ENCODE results near the gene UBE2F.

UBE2F gene

DNA sequence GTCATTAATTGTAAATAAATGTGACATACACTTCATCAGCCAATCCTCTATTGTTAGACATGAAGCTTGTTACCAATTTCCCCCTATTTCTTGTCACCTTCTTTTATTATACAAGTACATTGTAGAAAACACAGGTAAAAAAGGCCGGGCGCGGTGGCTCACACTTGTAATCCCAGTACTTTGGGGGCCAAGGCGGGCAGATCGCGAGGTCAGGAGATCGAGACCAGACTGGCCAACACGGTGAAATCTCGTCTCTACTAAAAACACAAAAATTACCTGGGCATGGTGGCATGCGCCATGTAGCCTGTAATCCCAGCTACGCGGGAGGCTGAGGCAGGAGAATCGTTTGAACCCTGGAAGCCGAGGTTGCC lies 42.7 kb upstream of the UBE2F start:
- TF ChIP-seq TSHZ2 (CRISPR knock-in tag; IDR thresholded peaks at IDR 0.05) = no peak
- no peak for ATAC-seq

GRCh38 chr2:237927135-237927534 lies 39.7 kb upstream of the UBE2F start:
- TF ChIP-seq ZFP3 (CRISPR knock-in tag; IDR thresholded peaks at IDR 0.05) (peak; percentile 88), GLIS3 (CRISPR knock-in tag; IDR thresholded peaks at IDR 0.05) (no peak)
- no peak for ATAC-seq

- no peak for TF ChIP-seq ZFP3 (CRISPR knock-in tag; IDR thresholded peaks at IDR 0.05)
- TF ChIP-seq GLIS3 (CRISPR knock-in tag; IDR thresholded peaks at IDR 0.05) = no peak
- no peak for TF ChIP-seq ZNF70 (CRISPR knock-in tag; IDR thresholded peaks at IDR 0.05)
- no peak for TF ChIP-seq PPARA (CRISPR knock-in tag; IDR thresholded peaks at IDR 0.05; ENCODE audit: borderline replicate concordance)
- TF ChIP-seq OSR1 (CRISPR knock-in tag; IDR thresholded peaks at IDR 0.05) = no peak
- no peak for TF ChIP-seq ESRRG (CRISPR knock-in tag; IDR thresholded peaks at IDR 0.05)
- no peak for TF ChIP-seq ARNTL (CRISPR knock-in tag; IDR thresholded peaks at IDR 0.05; ENCODE audit: borderline replicate concordance, low read depth)
- TF ChIP-seq CSDC2 (CRISPR knock-in tag; IDR thresholded peaks at IDR 0.05) = no peak
- no peak for TF ChIP-seq TSHZ2 (CRISPR knock-in tag; IDR thresholded peaks at IDR 0.05)
- TF ChIP-seq ZC3H10 (CRISPR knock-in tag; IDR thresholded peaks at IDR 0.05) = no peak
- no peak for TF ChIP-seq ZNF565 (CRISPR knock-in tag; conservative IDR thresholded peaks at IDR 0.05; ENCODE audit: low read depth)
- TF ChIP-seq ZNF8 (CRISPR knock-in tag; IDR thresholded peaks at IDR 0.05) = no peak
- no peak for TF ChIP-seq ZFP30 (CRISPR knock-in tag; IDR thresholded peaks at IDR 0.05)
- TF ChIP-seq PATZ1 (CRISPR knock-in tag; IDR thresholded peaks at IDR 0.05; ENCODE audit: borderline replicate concordance) = no peak
- TF ChIP-seq, protein P1, sequence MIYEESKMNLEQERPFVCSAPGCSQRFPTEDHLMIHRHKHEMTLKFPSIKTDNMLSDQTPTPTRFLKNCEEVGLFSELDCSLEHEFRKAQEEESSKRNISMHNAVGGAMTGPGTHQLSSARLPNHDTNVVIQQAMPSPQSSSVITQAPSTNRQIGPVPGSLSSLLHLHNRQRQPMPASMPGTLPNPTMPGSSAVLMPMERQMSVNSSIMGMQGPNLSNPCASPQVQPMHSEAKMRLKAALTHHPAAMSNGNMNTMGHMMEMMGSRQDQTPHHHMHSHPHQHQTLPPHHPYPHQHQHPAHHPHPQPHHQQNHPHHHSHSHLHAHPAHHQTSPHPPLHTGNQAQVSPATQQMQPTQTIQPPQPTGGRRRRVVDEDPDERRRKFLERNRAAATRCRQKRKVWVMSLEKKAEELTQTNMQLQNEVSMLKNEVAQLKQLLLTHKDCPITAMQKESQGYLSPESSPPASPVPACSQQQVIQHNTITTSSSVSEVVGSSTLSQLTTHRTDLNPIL (CRISPR knock-in tag; IDR thresholded peaks at IDR 0.05; ENCODE audit: low read depth) = no peak
- no peak for TF ChIP-seq TCF4 (CRISPR knock-in tag; IDR thresholded peaks at IDR 0.05; ENCODE audit: borderline replicate concordance)
- TF ChIP-seq SNAI2 (CRISPR knock-in tag; IDR thresholded peaks at IDR 0.05) = no peak
- no peak for ATAC-seq
These were observed 38.8 kb upstream of the UBE2F start for GRCh38 chr2:237927986-237928385.

DNA sequence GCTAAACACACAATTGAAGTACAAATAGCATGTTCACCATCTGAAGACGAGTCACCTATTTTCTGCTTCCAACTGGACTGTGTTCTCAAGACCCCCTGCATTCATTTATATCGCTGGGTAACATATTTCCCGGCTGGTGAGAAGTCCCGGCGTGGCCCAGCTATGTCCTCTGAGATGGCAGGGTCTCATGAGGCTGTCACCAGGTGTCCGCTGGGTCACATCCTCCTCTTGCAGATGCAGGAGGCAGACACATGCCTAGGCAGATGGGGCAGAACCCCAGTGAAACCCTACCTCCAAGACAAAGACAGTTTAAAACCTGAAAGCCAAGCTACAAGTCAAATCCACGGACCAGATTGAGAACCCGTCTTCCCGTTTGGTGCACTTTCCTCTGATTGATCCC lies 36.8 kb upstream of the UBE2F start:
- ATAC-seq = no peak
- TF ChIP-seq GLIS3 (CRISPR knock-in tag; IDR thresholded peaks at IDR 0.05) (no peak), PPARA (CRISPR knock-in tag; IDR thresholded peaks at IDR 0.05; ENCODE audit: borderline replicate concordance) (no peak), TOX (CRISPR knock-in tag; IDR thresholded peaks at IDR 0.05; ENCODE audit: borderline replicate concordance) (no peak), OSR1 (CRISPR knock-in tag; IDR thresholded peaks at IDR 0.05) (no peak), ISL1 (CRISPR knock-in tag; IDR thresholded peaks at IDR 0.05) (no peak), ESRRG (CRISPR knock-in tag; IDR thresholded peaks at IDR 0.05) (no peak), SNAI2 (CRISPR knock-in tag; IDR thresholded peaks at IDR 0.05) (no peak), ZFP30 (CRISPR knock-in tag; IDR thresholded peaks at IDR 0.05) (no peak), ZFP3 (CRISPR knock-in tag; IDR thresholded peaks at IDR 0.05) (no peak), ZNF70 (CRISPR knock-in tag; IDR thresholded peaks at IDR 0.05) (no peak), CSDC2 (CRISPR knock-in tag; IDR thresholded peaks at IDR 0.05) (no peak), BACH2 (CRISPR knock-in tag; IDR thresholded peaks at IDR 0.05; ENCODE audit: borderline replicate concordance) (no peak), TSHZ2 (CRISPR knock-in tag; IDR thresholded peaks at IDR 0.05) (no peak), PATZ1 (CRISPR knock-in tag; IDR thresholded peaks at IDR 0.05; ENCODE audit: borderline replicate concordance) (no peak), ZC3H10 (CRISPR knock-in tag; IDR thresholded peaks at IDR 0.05) (no peak)
- TF ChIP-seq, protein P1 (CRISPR knock-in tag; IDR thresholded peaks at IDR 0.05; ENCODE audit: low read depth) = no peak
